Fibroblast of skin of back (primary cell): ENCODE data around the gene PLA2G2D. TPM values are rescaled to one million over a fixed set of nuclear protein-coding genes. Genes with fewer than 3 reads are reported as not detected.

Experiments
- DNase-seq: peaks from one replicate; pipeline ENCODE4 v3.0.0-alpha.2; 2013
- polyA plus RNA-seq, 2 experiments: library from polyadenylated mRNA; unstranded; fragments of 120-200 nt; gene quantifications; one replicate each; pipeline ENCODE4 v1.2.1, GENCODE V29; 2013; ENCODE audit not compliant: insufficient read length in 2 of 2

The PLA2G2D gene, protein sequence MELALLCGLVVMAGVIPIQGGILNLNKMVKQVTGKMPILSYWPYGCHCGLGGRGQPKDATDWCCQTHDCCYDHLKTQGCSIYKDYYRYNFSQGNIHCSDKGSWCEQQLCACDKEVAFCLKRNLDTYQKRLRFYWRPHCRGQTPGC
- polyA plus RNA-seq (2013, experiment 1 of 2; ENCODE audit: insufficient read length): not detected
- 0.05 TPM for polyA plus RNA-seq (2013, experiment 2 of 2; ENCODE audit: insufficient read length)

DNA sequence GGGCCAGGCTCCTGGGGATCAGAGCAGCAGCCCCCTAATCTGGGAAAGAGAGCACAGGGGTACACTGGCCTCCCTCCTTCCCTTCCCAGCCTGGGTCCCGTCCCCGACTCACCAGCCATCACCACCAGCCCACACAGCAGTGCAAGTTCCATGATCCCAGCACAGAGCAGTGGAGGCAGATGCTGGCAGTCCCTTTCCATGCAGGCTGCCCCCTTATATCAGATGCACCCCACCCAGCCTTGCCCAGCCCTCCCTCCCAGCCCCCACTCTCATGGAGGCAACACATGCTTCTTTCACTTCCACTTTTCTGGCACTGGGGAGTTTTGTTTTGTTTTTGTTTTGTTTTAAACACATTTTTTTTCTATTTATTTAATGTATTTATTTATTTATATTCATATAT is at the start of gene PLA2G2D:
PLA2G2D (minus strand) TSS at position 190 of the 400 bp plus-strand sequence; CDS start at position 152, 38 bp downstream.
- DNase-seq: no peak

DNA sequence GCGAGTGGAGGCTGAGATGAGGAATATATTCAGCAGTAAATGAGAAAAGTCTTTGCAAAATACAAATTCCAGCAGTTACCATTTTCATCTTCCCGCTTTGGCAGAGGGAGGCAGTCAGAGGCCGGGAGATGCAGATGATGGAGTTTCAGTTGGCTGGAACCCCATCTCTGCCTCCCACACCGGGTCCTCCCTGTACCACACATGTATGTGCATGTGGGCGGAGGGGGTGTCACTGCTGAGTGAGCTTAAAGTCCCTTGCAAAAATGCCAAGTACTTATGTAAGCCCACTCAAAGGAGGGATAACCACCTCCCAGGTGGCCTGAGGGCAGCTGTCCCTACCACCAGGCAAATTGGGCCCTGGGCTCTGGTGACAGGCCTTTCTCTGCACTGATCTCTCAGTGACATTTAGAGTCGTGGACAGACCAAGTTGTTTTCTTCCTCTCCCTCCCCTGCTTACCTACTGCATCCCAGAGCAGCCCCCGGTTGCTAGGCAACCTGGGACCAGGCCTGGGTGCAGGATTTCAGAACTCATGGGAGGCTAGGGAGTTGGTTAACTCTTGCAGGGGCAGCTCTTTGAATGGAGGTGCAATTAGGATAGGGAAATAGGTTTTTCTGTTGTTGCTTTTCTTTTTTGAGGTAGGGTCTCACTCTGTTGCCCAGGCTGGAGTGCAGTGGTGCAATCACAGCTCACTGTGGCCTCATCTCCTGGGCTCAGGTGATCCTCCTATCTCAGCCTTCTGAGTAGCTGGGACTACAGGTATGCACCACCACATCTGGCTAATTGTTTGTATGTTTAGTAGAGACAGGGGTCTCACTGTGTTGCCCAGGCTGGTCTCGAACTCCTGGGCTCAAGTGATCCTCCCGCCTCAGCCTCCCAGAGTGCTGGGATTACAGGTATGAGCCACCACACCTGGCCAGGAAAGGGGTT is 49.5 kb upstream of the PLA2G2D start:
- DNase-seq: no peak

DNA sequence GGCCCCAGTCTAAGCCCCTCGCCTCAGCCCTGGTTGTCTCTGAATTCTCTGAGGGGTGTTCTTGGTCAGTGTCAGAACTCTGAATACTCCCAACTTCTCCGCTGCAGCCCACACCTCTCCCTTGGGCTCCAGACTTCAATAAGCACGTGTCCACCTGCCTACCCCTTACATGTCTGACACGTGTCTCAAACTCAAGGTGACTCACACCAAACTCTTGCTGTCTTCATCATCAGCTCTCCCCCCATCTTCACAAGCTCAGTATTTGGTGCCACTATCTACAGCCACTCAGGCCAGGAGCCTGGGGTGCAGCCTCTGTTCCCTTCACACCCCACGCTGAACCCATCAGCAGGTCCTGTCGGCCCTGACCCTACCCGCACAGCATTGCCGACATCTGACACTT is 47.8 kb upstream of the PLA2G2D start:
- DNase-seq: no peak

DNA sequence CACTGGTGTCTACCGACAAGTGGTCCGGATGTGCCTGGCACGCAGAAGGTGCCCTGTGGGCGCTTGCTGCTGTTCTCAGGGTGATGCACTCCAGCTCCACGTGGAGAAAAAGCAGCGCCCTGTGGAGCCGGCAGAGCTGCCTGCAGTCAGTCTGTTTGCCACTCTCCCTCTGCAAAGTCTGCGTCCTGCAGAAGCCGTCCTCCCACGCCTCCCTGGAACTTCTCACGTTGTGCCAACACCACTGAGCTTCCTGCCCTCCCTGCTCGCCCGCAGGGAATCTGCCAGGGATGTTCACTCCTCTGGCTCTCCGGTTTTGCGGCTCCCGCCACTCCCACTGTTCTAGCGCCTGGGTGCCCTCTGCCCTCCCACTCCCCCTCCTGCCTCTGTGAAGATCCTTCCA is 46.7 kb upstream of the PLA2G2D start:
- no peak for DNase-seq

DNA sequence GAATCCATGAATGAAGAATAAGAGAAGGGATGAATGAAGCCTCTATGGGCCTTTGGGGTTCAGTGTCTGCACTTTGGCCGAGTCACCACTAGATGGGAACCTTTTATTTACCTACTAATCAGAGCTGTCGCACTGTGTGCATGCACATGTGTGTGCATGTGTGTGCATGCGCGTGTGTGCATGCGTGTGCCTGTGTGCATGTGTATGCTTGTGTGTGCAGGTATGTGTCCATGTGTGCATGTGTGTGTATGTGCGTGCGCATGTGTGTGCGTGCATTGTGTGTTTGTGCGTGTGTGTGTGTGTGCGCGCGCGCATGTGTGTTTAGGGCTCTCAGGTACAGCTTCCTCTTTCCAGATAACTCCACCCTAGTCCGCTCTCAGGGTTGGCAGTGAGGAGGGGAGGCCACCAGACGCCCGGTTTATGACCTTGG is 46.2 kb upstream of the PLA2G2D start:
- no peak for DNase-seq

DNA sequence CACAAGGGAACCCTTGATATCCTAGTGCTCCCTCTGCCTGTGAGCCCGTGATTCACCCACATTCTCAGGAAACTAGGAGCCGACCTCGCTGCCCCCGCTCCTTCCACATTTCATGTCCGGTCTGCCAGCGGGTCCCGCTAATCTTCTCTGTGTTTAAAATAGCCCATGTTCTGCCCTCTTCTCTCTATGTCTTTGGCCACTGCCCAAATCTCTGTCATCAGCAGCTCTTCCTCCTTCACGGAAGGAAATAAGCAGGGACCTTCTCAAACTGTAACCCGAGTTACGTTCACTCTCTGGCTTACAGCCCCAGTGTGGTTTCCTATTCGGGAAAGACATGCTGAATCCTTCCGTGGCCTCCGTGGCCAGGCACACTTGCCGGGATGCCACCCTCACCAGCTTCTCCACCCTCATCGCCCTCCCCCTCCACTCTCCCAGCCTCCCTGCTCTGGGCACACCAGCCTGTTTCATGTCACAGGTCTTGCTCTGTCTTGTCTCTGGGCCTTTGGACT is 45.4 kb upstream of the PLA2G2D start:
- no peak for DNase-seq

DNA sequence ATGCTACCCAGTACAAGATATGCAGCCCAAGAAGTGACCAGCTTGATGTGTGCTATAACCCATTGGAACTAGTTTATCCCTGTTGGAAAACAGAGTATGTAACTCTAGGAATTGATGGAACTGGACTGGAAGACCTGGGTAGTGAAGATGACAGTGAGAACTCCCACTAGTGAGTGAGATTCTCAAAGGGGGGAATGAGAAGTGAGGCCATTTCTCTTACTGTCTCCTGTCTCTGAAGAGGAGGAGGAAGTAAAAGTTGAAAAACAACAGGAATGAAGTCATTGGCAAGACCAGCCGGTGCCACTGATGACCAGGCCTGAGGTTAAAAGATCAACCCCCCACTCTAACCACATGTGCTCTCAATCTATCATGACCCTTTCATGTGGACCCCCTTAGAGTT is 40.7 kb upstream of the PLA2G2D start:
- no peak for DNase-seq

DNA sequence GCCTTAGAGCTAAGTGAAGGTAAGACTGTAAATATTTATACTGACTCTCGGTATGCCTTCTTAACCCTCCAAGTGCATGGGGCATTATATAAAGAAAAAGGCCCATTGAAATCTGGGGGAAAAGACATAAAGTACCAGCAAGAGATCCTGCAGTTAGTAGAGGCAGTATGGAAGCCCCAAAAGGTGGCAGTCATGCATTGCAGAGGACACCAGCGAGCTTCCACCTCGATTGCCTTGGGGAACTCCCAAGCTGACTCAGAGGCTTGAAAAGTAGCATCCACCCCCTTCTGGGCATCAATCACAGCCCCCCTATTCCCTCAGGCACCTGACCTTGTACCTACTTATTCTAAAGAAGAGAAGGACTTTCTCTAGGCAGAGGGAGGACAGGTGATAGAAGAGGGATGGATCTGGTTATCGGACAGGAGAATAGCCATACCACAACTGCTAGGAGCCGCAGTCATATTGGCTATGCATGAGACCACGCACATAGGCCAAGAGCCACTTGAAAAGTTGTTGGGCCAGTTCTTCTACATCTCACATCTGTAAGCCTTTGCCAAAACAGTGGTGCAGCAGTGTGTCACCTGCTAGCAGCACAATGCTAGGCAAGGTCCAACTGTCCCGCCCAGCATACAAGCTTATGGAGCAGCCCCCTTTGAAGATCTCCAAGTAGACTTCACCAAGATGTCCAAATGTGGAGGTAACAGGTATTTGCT is 39.2 kb upstream of the PLA2G2D start:
- DNase-seq: no peak

DNA sequence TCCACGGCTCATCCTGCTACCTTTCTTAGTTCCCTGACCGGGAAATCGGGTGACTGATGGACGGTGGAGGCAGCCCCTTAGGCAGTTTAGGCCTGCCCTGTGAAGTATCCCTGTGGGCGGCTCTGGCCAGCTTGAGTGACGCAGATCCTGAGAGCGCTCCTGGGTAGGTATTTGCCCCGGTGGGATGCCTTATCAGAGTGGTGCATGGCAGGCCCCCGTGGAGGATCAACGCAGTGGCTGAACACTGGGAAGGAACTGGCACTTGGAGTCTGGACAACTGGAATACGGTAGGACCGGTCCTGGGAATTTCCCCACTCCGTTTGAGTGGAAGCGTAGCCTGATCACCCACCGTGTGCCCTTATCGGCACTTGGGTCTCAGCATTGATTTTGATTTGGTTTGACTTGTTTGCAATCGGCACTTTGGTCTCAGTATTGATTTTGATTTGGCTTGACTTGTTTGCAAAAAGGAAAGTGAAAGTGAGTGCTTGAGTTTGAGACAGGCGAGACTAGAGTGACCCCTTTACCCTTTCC is 35.0 kb upstream of the PLA2G2D start:
- no peak for DNase-seq

DNA sequence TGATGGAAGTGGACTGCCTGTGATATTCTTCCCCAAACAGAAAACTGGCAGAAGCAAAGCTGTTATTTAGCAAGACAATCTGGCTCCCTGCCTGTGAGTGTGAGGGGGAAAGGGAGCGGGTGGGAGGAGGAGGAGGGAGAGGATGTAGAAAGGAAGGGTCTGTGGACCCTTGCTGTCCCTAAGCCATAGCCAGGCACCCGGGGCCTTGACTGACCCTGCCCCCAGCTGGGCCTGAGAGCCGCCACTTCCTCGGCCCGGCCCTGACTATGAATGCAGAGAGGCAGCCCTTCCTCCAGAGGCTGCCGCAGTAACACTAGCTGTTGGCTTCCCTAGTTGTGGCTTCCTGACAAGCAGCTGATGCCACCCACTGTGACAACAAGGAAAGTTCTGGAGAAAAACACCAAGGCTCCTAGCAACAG is 33.7 kb upstream of the PLA2G2D start:
- DNase-seq: peak; percentile 41

DNA sequence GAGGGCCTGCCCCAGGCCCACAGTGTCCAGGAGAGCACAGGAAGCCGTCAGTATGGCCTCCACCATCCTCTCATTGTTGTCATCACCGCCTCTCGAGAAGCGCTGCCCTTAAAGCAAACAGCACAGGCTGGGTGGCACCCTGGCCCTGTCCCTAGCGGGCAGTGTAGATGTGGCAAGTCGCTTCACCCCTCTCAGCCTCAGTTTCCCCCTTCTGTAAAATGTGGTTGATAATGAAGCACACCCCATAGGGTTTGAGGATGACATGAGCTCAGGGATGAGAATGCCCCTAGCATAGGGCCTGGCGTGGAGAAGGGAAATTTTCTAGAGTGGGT is 33.2 kb upstream of the PLA2G2D start:
- no peak for DNase-seq

DNA sequence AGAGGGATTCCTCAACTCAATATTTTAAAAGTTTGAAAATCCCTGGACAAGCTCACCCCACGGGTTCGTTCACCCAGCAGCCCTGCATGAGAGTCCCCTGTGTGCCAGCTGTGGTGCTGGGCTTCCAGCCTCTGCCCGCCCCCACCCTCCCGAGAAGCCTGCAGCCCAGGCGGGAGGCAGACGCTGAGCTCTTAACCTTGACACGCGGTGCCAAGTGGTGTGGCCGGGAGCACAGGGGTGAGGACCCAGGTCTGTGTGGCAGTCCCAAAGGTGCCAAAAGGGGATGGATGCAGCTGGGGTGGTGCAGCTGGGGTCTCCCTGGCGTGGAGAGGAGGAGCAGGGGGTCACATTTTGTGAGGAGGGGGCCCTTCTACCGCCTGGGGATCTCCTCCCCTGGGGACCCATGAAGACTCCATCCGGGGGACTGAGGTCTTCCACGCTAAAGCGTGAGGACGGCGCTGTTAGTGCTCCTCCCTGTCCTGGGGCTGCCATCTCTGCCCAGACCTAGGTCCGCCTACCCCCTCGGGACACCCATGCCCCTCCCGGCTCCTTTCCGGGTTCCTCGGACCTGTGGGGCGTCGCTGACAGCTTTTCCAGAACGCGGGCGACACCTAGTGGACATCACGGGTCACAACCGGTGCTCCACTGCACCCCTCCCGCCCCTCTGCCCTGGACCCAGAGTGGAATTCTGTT is 32.7 kb upstream of the PLA2G2D start:
- DNase-seq: peak; percentile 76

DNA sequence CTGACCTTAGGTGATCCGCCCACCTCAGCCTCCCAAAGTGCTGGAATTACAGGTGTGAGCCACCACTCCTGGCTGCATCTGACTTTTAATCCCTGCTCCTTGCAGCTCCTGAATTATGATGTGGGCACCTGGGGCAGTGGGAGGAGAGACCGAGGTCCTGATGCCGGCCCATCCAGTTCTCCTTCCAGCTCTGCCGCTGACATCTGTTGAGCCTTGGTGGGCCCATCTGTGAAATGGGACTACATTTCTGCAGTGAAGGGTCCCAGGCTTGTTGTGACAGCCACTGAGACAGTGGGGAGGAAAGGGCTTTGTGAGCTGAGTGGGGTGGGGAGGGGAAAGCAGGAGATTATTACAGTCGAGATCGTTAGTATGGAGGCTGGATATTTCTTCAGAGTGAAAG is 31.6 kb upstream of the PLA2G2D start:
- no peak for DNase-seq

DNA sequence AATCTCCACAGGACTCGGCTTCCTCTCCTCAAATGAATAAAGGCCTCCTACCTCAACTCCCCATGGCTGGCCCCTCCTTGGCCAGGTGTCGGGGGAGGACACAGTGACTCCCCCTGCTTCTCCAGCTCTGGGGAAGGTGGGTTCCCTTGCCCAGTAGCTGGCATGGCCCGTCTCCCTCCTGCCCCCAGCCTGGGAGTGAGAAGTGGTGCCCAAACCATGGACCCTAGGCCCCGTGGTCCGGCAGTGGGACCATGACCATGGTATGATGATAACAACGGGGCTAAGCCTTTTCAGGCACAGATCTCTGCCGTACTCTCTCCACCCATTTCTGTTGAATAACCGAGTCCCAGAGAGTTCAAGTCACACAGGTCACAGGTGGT is 31.0 kb upstream of the PLA2G2D start:
- DNase-seq: no peak

DNA sequence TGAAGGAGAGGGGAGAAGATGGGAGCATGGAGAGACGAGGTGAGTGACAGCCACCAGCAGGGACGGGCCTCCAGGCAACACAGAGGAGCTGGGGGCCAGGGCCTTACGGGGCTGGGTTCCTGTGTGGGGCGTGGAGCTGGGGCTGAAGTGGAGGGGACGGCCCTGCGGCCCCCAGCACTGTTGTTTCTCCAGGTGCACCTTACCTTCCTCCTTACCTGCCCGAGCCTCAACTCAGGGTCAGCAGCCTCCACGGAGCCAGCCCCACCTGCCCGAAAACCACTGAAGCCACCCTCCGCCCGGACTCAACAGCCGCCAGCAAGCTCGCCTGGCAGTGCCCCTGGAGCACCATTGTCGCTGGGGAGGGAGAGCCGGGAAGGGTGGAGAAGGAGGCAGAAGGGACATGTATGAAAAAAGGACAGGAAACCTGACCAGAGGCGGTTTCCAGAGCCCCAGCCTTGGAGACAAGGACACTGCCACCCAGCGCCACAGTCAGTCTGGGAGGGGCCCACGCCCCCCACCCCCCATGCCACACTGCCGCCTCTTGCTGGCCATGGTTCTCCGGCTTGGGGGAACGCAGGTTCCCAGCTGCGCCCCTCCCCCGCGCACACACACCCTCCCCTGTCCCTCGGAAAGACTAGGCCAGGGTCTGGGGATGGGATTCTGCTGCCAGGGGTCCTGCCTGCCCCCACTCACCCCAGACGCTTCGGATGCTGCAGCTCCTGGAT is 30.4 kb upstream of the PLA2G2D start:
- DNase-seq: no peak

DNA sequence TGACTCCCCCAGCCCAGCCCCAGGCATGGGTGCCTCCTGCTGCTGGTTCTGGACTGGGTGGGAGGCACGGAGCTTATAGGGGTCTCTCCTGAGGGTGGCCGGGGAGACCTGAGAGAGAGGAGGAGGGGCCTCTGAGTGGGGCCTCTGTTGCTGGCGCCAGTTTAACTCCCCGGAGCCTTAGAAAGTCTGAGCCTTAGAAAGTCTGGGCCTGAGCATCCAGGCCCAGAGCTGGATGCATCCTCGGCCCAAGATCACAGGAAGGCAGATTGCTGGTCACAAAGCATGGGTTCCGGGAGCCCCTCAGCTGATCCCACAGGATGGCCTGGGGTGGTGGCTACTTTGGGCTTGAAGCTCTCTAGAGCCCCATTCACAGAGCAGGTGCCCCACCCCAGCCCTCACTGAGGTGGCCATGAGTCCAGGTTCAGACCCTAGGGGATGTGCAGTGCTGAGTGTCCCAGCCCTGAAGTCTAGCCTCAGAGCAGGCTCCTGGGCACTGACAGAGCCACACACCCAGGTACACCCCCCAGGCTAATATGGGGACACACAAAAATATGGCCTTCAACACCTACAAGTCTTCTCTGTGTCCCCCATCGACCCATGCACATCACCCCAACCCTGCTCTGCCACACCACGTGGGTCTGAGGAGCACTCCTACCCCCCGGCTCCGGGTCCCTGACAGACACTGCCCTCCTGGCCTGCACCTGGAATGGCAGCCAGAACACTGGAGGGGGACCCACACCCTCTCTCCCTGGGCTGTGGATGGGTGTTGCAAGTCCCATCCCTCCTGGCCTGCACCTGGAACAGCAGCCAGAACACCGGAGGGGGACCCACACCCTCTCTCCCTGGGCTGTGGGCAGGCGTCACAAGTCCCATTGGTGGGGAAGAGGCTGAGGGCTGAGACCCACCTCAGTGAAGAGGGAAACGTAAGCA is 29.5 kb upstream of the PLA2G2D start:
- DNase-seq: no peak

DNA sequence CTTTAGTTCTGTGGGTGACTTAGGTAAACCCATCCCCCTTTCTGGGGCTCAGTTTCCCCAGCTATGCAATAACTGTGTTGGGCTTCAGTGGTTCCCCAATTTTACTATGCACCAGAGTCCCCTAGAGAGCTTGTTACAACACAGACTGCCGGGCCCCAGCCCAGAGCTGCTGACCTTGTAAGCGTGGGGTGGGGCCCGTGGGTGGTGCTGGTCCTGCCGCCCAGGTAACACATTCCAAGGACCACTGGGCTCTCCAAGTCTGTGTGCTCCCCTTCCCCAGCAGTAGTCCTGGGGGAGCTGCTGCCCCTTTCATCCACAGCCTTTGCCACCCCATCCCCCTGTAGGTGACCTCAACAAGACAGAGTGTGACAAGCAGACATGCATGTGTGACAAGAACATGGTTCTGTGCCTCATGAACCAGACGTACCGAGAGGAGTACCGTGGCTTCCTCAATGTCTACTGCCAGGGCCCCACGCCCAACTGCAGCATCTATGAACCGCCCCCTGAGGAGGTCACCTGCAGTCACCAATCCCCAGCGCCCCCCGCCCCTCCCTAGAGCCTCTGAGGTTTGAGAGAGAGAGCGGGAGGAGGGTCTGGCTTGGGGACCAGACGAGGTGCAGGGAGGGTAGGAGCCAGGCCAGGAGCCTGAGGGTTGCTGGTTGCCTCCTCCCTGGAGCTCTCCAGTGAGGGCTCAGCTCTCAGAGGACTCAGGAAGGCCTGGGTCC is 28.7 kb upstream of the PLA2G2D start:
- DNase-seq: no peak

DNA sequence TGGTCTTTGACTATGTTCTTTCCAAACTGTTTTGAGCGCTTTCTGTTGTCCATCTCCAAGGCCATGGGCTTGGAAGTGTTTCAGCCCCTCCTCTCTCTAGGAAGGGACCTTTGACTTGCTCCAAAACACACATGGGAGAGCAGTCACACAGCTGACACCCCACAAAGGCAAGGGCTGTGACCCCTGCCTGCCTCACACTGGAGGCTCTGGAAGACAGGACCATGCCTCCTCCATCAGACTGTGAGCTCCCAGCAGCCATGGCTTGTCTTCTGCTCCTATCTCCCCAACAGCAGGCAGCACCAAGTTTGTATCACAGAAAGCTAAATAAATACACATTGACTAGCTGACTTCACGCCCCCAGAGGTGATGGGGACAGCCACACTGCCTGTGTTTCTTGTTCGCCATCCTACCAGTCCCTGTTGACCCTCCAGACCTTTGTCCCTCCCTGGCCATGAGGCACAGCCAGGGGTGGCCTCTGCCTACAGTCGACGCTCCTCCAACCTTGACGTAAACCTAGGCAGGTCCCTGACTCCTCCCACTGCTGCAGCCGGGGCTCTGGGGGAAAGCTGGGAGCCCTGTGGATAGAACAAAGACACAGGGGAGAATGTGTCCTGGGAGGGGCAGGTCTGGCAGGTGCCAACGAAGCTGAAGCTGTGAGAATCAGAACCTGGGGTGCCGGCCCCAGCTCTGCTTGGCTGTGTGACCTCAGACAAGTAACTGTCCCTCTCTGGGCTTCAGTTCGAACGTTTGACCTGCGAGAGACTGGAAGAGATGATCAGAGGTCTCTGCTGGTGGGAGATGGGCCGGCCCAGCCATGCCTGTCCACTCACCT is 24.6 kb upstream of the PLA2G2D start:
- DNase-seq: no peak

DNA sequence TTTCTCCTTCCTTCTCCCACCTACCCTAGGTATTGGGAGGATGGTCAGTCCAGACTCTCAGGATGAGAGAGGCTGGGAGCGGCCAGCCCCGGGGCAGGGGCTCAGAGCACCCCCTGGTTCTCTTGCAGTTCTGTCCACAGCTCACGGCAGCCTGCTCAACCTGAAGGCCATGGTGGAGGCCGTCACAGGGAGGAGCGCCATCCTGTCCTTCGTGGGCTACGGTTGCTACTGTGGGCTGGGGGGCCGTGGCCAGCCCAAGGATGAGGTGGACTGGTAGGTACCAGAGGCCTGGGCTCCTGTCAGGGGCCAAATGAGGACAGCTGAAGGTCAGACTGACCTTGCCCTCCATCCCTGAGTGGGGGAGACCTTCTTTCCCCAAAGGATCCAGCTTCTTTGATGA is 24.0 kb upstream of the PLA2G2D start:
- DNase-seq: no peak
